Umbilical cord (tissue), 2 donors: ENCODE data around the gene URB1. TPM values are rescaled to one million over a fixed set of nuclear protein-coding genes. Genes with fewer than 3 reads are reported as not detected.
A peak's percentile ranks its signal among the peaks of the same experiment; 100 is the strongest.
"Not testable (repeated sequence)": the region's sequence is repeated elsewhere in the genome, so short reads cannot be mapped to it uniquely, and the experiment has no call there.

ENCODE experiments used
- DNase-seq: peaks from one replicate; pipeline ENCODE4 v3.0.0-alpha.2; 2015; ENCODE audit warnings: low spot score
- total RNA-seq: library from RNA; depleted of rRNA; stranded (reverse); fragments of >200 nt; gene quantifications from one replicate; pipeline ENCODE4 v1.2.3, GENCODE V29; 2014; ENCODE audit warnings: low replicate concordance; ENCODE audit not compliant: insufficient read depth

Gene URB1
- total RNA-seq, 1 donor from 2014 or later = 20.2 TPM

GRCh38 chr21:32411350-32412161 lies 18.7 kb upstream of the URB1 start:
- peak; percentile 61 for DNase-seq

DNA sequence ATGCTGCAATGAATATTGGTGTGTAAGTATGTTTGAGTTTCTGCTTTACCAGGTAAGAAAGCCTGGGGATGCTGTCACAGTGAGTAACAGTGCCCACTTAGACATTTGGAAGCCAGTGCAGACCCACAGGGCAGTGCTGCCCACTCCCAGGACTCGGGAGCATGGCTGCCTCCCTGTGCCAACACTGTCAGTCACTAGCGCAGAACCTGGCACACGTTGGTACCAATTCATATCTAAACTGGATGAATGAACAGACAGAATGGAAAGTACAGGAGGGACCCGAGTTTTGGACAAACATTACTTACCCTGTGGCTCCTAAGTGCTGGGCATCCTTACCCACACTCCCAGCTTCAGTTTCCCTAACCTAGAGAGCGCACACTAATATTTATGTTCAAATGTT lies 18.1 kb upstream of the URB1 start:
- DNase-seq = no peak

DNA sequence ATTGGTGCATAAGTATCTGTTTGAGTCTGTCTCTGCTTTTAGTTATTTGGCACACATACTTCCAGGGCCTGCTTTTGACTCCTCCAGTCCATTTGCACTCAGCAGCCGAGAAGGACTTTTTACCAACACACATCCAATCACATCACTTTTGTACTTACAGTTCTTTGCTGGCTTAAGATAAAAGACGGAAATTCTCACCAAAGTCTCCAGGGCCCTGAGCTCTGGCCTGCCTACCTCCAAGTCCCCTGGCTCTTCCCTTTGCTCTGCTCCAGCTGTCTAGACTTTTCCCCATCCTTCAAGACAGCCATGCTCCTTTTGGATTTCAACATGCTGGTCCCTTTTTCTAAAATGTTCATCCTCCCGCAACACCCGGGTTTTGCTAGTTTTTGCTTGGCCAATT lies 17.5 kb upstream of the URB1 start:
- DNase-seq = peak; percentile 34

DNA sequence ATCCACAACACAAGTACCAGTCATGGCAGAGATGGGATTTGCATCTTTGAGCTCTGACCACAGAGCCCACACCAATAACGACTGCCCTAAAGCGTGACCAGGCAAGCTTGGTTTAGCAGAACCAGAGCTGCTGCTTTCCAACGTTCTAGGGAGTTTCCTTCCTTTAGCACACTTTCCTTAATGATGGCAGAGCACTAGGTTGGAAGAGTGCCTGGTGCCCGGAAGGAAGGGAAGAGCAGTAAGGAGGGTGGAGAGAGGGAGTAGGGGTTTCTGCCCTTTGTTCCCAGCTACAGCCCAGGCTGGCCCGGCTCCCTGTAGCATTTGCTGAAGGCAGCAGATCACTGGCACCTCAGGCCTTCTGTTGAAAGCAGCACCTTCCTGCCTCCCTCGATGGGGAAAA lies 13.6 kb upstream of the URB1 start:
- DNase-seq = no peak

GRCh38 chr21:32403201-32403777 lies 10.5 kb upstream of the URB1 start:
- DNase-seq = peak; percentile 86

GRCh38 chr21:32393677-32394001 lies 827 bp upstream of the URB1 start:
- no peak for DNase-seq

GRCh38 chr21:32392299-32392879 lies 423 bp downstream of the URB1 start:
- DNase-seq = no peak

DNA sequence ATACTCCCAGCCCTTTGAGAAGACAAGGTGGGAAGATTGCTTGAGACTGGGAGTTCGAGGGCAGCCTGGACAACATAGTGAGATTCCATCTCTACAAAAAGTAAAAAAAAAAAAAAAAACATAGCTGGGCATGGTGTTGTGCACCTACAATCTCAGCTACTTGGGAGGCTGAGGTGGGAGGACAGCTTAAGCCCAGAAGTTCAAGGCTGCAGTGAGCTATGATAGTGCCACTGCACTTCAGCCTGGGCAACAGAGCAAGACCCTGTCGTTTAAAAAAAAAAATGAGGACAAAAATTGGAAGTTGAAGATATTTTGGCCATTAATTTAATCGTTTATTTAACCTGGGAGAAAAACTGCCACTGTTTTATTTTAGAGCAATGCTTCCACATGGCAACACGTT lies 1.1 kb downstream of the URB1 start:
- no peak for DNase-seq

DNA sequence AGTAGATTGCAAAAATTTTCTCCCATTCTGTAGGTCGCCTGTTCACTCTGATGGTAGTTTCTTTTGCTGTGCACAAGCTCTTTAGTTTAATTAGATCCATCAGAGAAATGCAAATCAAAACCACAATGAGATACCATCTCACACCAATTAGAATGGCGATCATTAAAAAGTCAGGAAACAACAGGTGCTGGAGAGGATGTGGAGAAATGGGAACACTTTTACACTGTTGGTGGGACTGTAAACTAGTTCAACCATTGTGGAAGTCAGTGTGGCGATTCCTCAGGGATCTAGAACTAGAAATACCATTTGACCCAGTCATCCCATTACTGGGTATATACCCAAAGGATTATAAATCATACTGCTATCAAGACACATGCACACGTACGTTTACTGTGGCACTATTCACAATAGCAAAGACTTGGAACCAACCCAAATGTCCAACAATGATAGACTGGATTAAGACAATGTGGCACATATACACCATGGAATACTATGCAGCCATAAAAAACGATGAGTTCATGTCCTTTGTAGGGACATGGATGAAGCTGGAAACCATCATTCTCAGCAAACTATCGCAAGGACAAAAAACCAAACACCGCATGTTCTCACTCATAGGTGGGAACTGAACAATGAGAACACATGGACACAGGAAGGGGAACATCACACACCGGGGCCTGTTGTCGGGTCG lies 2.1 kb downstream of the URB1 start:
- not testable (repeated sequence) for DNase-seq

GRCh38 chr21:32389337-32390015 lies 3.3 kb downstream of the URB1 start:
- DNase-seq = no peak

GRCh38 chr21:32388306-32388705 lies 4.5 kb downstream of the URB1 start:
- no peak for DNase-seq

DNA sequence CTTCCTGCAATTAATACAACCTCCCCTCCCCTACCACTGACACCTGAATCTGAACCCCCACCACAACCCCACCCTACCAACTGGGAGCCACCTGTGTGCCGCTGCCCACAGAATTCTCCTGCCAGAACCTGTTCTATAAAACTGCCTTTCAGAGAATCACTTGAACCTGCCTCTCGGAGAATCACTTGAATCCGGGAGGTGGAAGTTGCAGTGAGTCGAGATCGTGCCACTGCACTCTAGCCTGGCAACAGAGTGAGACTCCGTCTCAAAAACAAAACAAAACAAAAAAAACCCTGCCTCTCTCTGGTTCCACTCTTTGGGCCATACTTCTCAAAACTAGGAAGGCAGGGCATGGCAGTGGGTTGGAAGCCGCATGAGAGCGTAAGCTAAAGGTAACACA lies 5.7 kb downstream of the URB1 start:
- no peak for DNase-seq

GRCh38 chr21:32386195-32386870 lies 6.5 kb downstream of the URB1 start:
- no peak for DNase-seq

DNA sequence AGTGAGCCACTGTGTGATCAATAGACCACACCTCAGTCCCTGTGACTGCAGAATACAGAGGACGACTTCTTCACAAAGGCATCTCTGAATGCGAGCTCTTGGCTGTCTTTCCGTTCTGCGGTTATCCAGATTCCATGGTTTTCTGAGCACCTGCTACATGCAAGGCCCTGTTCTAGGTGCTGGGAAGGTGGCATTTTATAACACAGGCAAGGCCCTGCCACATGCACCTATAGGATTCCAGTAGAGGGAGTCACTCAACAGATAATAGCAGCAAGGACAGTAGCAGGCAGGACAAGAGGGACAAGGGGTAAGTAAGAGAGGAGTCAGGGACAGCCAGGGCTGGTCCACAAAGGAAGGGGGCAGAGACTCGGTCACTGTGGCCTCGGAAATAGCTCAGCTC lies 9.0 kb downstream of the URB1 start:
- DNase-seq = no peak

- DNase-seq = no peak
These were observed 10.6 kb downstream of the URB1 start for GRCh38 chr21:32382108-32382644.

GRCh38 chr21:32381571-32381970 lies 11.2 kb downstream of the URB1 start:
- no peak for DNase-seq

DNA sequence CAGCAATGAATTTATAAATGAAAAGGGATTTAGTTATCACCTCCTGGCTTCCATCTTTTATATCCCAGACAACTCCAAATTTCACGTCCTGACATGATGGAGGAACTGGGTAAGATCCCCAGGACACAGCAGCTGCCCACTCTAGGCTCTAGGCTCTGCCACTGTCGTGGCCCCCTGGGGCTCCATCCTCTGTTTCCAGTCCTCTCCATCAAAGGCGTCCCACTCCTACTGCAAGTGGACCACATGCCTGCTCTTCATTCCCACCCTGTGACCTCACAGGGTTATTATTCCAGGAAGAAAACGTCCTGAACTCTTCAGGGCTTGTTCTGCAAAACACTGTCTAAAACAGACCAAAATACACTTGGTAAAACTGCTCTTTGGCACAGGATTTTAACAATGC lies 11.9 kb downstream of the URB1 start:
- DNase-seq = no peak

GRCh38 chr21:32378956-32379355 lies 13.9 kb downstream of the URB1 start:
- DNase-seq = no peak

- no peak for DNase-seq
These were observed 14.8 kb downstream of the URB1 start for GRCh38 chr21:32377991-32378390.

DNA sequence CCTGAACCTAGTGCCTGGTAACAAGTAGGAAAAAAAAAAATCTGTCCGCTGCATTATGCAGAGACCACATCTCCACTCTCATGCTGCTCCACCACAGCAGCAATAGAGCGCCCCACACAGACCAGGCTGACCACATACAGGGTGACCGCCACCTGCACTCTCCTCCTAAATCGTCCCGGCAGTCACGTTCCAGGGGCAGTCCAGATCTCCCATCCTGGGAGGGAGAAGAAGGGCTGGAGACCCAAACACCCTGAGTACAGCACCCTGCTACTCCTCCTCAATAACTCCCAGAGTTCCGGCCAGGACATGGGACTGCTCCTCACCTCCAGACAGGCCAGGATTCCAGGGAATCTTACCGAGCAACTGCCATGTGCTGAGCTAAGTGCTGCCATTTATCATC lies 15.3 kb downstream of the URB1 start:
- no peak for DNase-seq

DNA sequence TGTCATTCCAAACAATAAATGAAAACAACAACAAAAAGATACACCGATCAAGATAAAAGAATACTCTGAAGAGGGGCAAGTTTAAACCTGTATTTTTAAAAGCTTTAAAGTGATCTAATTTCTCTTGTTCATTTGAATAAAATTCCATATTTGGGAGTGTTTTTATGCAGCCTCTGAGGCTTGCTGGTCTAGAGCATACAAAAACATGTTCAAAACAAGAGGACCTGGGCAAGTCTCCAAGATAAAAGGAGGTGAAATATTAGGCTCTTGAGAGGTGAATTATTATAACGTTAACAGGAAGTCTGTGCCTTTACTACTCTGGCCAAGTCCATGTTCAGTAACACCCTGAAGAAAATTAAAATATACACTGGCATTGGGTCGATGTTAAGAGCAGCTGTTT lies 20.1 kb downstream of the URB1 start:
- DNase-seq = no peak
